Psoas muscle (tissue), 8 donors: Measurements from ENCODE around the gene PACSIN2. TPM values are rescaled to one million over a fixed set of nuclear protein-coding genes. Genes with fewer than 3 reads are reported as not detected.

Experiments used
- ATAC-seq, 4 donors: fragments of 200-7000 bp; cut with Tn5 transposase; one replicate each; pipeline ENCODE4 v1.9.1; 2020; ENCODE audit warnings: moderate library complexity in 3 of 4, mild to moderate bottlenecking in 2 of 4
- DNase-seq, 2 donors: peaks; one replicate each; pipeline ENCODE4 v3.0.0-alpha.2; 2020
- H3K27ac ChIP-seq: fragments of 200-600 bp; one replicate; pipeline ENCODE4 v1.8.0; 2022
- H3K27me3 ChIP-seq, 3 donors: fragments of 200-600 bp in 1 of 3; one replicate each; pipeline versions ENCODE4 v1.6.1 to v1.8.0; 2013 to 2022; ENCODE audit warnings: low read length in 2 of 3, mild to moderate bottlenecking in 2 of 3, moderate library complexity in 1 of 3; ENCODE audit not compliant: insufficient read depth in 3 of 3
- H3K36me3 ChIP-seq, 2 donors: fragments of 200-600 bp in 1 of 2; one replicate each; pipeline versions ENCODE4 v1.6.1 to v1.8.0; 2013 to 2022; ENCODE audit warnings: low read depth in 1 of 2, mild to moderate bottlenecking in 1 of 2, moderate library complexity in 1 of 2; ENCODE audit not compliant: insufficient read depth in 1 of 2
- H3K4me1 ChIP-seq: fragments of 200-600 bp; one replicate; pipeline ENCODE4 v1.8.0; 2022
- H3K4me3 ChIP-seq: fragments of 200-600 bp; one replicate; pipeline ENCODE4 v1.8.0; 2022; ENCODE audit warnings: mild to moderate bottlenecking
- H3K9me3 ChIP-seq: fragments of 200-600 bp; one replicate; pipeline ENCODE4 v1.8.0; 2022
- WGBS, 3 donors: extraction: QIAGEN DNeasy Blood & Tissue Kit; methylation state at CpG; one replicate each; pipeline versions ENCODE4 v1.1.6 to v1.1.7; 2013; 5-methylcytosine and 5-hydroxymethylcytosine counted together
- intact Hi-C, 2 donors: fragments of 100-400 bp; cut with DNase I; formaldehyde crosslinking; loops; one replicate each; pipeline versions ENCODE4 v1.11.0 to v1.14.2; 2022
- polyA plus RNA-seq, 3 donors: library from polyadenylated mRNA; stranded (reverse); fragments of 200-250 nt; gene quantifications; one replicate each; pipeline ENCODE4 v1.2.3, GENCODE V29; 2013
- total RNA-seq, 4 donors: library from RNA; stranded (reverse); fragmentation: NEBNext Ultra II Directional in 2 of 4; extraction: Animal tissue kit (Norgen Biotek cat#: 25700) in 2 of 4; gene quantifications; one replicate each; pipeline versions ENCODE4 v1.2.1 to v1.2.4, GENCODE V29; 2021 to 2023
- TF ChIP-seq, protein P1 (sequence below): fragments of 200-600 bp; IDR thresholded peaks from one replicate; pipeline ENCODE4 v1.8.0; 2022; ENCODE audit warnings: antibody characterized with exemption
- donor health status: healthy with polysubstance abuse.
- donor health status: DM: no; HTN: no; CAD: no; lungs with moderate emphysema.
- donor health status: Bipolar disorder and iron deficiency.
- donor health status: healthy.
- donor health status: DM: yes; HTN: yes; CAD: no.
- donor health status: DM: no; HTN: no; CAD: no.
- donor health status: DM: no; HTN: no; CAD: no.
- donor health status: DM: yes; HTN: yes; CAD: no.

The PACSIN2 gene
- total and polyA plus RNA-seq, 7 donors, result 21.0 to 52.2 (median 31.4) TPM

DNA sequence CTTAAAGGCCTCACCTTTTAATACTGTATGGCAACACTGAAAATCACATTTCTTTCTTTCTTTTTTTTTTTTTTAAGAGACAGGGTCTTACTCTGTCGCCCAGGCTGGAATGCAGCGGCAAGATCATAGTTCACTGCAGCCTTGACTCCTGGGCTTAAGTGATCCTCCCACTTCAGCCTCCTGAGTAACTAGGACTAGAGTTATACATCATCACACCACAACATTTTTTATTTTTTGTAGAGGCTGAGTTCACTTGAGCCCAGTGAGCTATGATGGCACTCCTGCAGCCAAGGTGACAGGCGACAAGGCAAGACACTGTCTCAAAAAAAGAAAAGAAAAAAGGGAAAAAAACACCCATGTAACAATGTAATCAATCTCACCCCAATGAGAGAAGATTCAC lies 167.8 kb downstream of the PACSIN2 start:
- Histone ChIP-seq H3K27me3 (no peaks in the 10 kb centered on the region), H3K27ac (no peak overlapping the region), H3K4me1 (peaks cover 10% of the 10 kb centered on the region), H3K9me3 (no peaks in the 10 kb centered on the region), H3K36me3 (peaks cover 5 to 39% of the 10 kb centered on the region in 2 donors), H3K4me3 (no peak overlapping the region)
- TF ChIP-seq, protein P1, sequence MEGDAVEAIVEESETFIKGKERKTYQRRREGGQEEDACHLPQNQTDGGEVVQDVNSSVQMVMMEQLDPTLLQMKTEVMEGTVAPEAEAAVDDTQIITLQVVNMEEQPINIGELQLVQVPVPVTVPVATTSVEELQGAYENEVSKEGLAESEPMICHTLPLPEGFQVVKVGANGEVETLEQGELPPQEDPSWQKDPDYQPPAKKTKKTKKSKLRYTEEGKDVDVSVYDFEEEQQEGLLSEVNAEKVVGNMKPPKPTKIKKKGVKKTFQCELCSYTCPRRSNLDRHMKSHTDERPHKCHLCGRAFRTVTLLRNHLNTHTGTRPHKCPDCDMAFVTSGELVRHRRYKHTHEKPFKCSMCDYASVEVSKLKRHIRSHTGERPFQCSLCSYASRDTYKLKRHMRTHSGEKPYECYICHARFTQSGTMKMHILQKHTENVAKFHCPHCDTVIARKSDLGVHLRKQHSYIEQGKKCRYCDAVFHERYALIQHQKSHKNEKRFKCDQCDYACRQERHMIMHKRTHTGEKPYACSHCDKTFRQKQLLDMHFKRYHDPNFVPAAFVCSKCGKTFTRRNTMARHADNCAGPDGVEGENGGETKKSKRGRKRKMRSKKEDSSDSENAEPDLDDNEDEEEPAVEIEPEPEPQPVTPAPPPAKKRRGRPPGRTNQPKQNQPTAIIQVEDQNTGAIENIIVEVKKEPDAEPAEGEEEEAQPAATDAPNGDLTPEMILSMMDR, result no peak
- DNase-seq (no peak), ATAC-seq (no peak)
- 90 to 100% (median 97%) methylated on average over 3 of the region's 3 CpGs for WGBS, 3 donors
- intact Hi-C loops, result no loop called here

DNA sequence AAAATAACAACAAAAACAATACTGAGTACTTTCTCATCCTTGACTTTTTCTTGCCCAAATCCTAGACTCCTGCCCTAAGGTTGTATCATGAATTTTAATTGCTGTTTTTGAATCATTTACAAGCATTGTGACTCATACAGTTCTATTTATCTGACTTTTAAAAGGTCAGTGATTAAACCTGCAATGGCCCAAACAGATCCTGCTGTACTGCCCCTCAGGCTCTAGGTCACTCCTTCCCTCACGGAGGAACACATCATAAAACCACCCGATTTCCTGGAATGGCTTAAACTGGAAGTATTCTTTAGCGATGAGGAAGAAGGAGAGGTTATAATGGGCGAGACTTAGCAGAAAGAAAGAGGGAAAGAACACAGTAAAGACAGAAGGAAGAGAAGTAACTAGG lies 170.2 kb downstream of the PACSIN2 start:
- H3K27me3 ChIP-seq, result no peaks in the 10 kb centered on the region
- no peak for ATAC-seq

DNA sequence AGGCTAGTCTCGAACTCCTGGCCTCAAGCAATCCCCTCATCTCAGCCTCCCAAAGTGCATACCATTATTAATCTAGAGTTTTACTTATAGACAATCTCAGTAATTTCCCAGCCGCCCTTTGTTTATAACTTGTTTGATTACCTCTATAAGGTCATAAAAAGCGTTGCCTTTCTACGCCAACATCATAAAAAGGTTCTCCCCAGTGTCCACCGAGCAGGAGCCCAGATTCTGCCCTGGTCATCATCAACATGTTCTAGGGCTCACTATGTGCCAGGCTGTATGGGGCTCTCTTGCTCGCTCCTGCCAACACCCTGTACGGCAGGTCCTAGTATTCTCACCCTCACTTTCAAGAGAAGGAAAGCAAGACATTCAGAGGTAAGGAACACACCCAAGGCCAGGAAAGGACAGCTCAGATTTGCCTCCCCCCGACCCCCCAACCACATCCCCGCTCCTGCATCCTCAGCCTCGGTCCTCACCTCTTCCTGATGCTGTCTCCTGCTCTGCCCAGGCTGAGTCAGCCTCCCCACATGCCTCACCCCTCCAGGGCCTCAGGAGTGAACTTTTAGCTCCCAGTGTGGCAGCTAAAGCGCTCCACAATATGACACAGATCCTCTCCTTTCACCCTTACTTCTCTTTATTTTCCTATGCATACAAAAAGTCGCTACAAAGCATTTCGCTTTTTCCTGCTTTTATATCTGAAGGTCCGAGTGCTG lies 172.1 kb downstream of the PACSIN2 start:
- WGBS, 3 donors, result 93 to 97% (median 95%) methylated on average over 13 to 14 of the region's 14 CpGs
- H3K4me3 ChIP-seq, result no peak overlapping the region
- no peaks in the 10 kb centered on the region for H3K27me3 ChIP-seq
- no peak overlapping the region for H3K27ac ChIP-seq
- DNase-seq (no peak), ATAC-seq (no peak)
- TF ChIP-seq, protein P1, result no peak
- no peaks in the 10 kb centered on the region for H3K9me3 ChIP-seq
- H3K36me3 ChIP-seq, result peaks cover 7 to 58% of the 10 kb centered on the region in 2 donors
- no peaks in the 10 kb centered on the region for H3K4me1 ChIP-seq
- intact Hi-C loops, result no loop called here

More for the DNA sequence above, 170.2 kb downstream of the PACSIN2 start:
- Histone ChIP-seq H3K9me3 (no peaks in the 10 kb centered on the region), H3K4me1 (peaks cover 9% of the 10 kb centered on the region), H3K27ac (no peak overlapping the region), H3K36me3 (peaks cover 7 to 53% of the 10 kb centered on the region in 2 donors), H3K4me3 (no peak overlapping the region)
- WGBS, 3 donors, result 62 to 89% (median 70%) methylated on average over 4 of the region's 4 CpGs
- TF ChIP-seq, protein P1, result no peak
- intact Hi-C loops, result no loop called here
- DNase-seq, result no peak

DNA sequence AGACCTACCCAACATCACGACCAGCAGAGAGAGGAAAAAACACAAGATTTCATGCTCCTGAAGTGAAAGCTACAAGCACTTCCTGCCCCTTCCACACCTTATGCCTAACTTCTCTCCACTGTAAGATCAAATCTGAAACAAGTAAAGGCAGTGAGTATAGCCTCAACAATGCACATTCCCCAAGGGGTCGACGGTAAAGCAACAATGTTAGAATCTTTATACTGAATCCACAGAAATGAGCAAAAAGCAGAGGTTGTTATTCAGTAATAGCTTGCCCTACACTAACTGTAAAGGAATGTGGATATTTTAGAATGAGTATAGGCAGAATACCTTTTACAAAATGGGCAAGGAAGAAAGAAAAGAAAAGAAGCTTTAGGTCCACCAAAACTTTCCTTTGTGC lies 173.5 kb downstream of the PACSIN2 start:
- peaks cover 5 to 58% of the 10 kb centered on the region in 2 donors for H3K36me3 ChIP-seq
- TF ChIP-seq, protein P1, result no peak
- ATAC-seq (no peak), DNase-seq (no peak)
- intact Hi-C loops, result no loop called here
- H3K4me1 ChIP-seq, result no peaks in the 10 kb centered on the region
- no peak overlapping the region for H3K4me3 ChIP-seq
- no peaks in the 10 kb centered on the region for H3K27me3 ChIP-seq
- WGBS, 3 donors, result 52 to 85% (median 71%) methylated on average over 3 of the region's 3 CpGs
- no peak overlapping the region for H3K27ac ChIP-seq
- H3K9me3 ChIP-seq, result no peaks in the 10 kb centered on the region

DNA sequence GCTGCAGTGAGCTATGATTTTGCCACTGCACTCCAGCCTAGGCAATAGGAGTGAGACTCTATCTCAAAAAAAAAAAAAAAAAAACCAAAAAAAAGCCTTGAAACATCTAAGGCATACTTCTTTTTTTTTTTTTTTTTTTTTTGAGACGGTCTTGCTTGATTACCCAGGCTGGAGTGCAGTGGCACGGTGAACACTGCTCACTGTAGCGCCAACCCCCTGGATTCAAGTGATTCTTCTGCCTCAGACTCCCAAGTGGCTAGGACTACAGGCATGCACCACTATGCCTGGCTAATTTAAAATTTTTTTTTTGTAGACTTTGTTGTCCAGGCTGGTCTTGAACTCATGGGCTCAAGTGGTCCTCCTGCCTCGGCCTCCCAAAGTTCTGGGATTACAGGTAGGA lies 177.4 kb downstream of the PACSIN2 start:
- ATAC-seq (no peak), DNase-seq (no peak)
- H3K4me1 ChIP-seq, result no peaks in the 10 kb centered on the region
- no peak overlapping the region for H3K4me3 ChIP-seq
- WGBS, 3 donors, result 85 to 98% (median 87%) methylated on average over 4 of the region's 4 CpGs
- TF ChIP-seq, protein P1, result no peak
- no peaks in the 10 kb centered on the region for H3K9me3 ChIP-seq
- no peak overlapping the region for H3K27ac ChIP-seq
- no peaks in the 10 kb centered on the region for H3K27me3 ChIP-seq
- H3K36me3 ChIP-seq, result peaks cover 2 to 68% of the 10 kb centered on the region in 2 donors
- intact Hi-C loops, result no loop called here
